H9 (cell line): ENCODE data around the gene NOTUM. TPM values are rescaled to one million over a fixed set of nuclear protein-coding genes. Genes with fewer than 3 reads are reported as not detected.

Experiments
- DNase-seq: peaks from one replicate; pipeline ENCODE4 v3.0.0-alpha.2; 2017
- H2AFZ ChIP-seq: one replicate; pipeline ENCODE4 v1.6.1; 2013; ENCODE audit warnings: mild to moderate bottlenecking, low read length, control low read depth, moderate library complexity
- H2AK5ac ChIP-seq: 2 replicates; pipeline ENCODE4 v1.6.1; 2013; ENCODE audit warnings: low read length, control low read depth, mixed read lengths; ENCODE audit not compliant: insufficient read length
- H2BK120ac ChIP-seq: one replicate; pipeline ENCODE4 v1.6.1; 2013; ENCODE audit warnings: low read depth, mild to moderate bottlenecking, low read length, control low read depth, inconsistent platforms; ENCODE audit not compliant: poor library complexity, severe bottlenecking
- H2BK12ac ChIP-seq: 2 replicates; pipeline ENCODE4 v1.6.1; 2013; ENCODE audit warnings: low read length, control low read depth, mixed read lengths, low read depth; ENCODE audit not compliant: insufficient read length
- H2BK15ac ChIP-seq: 2 replicates; pipeline ENCODE4 v1.6.1; 2013; ENCODE audit warnings: low read depth, low read length, control low read depth
- H2BK20ac ChIP-seq: one replicate; pipeline ENCODE4 v1.6.1; 2013; ENCODE audit warnings: low read depth, mild to moderate bottlenecking, low read length, control low read depth, inconsistent platforms; ENCODE audit not compliant: poor library complexity, severe bottlenecking
- H2BK5ac ChIP-seq: 2 replicates; pipeline ENCODE4 v1.6.1; 2013; ENCODE audit warnings: low read length, control low read depth, mixed read lengths; ENCODE audit not compliant: insufficient read length
- H3K14ac ChIP-seq: 2 replicates; pipeline ENCODE4 v1.6.1; 2013; ENCODE audit warnings: low read length, control low read depth; ENCODE audit not compliant: insufficient read depth
- H3K18ac ChIP-seq: 2 replicates; pipeline ENCODE4 v1.6.1; 2013; ENCODE audit warnings: low read depth, mild to moderate bottlenecking, mixed read lengths, low read length, control low read depth; ENCODE audit not compliant: insufficient read length
- H3K23ac ChIP-seq: 2 replicates; pipeline ENCODE4 v1.6.1; 2013; ENCODE audit warnings: low read length, control low read depth, mixed read lengths, low read depth; ENCODE audit not compliant: insufficient read length
- H3K23me2 ChIP-seq: 2 replicates; pipeline ENCODE4 v1.6.1; 2013; ENCODE audit warnings: low read depth, mild to moderate bottlenecking, mixed read lengths, low read length, control low read depth; ENCODE audit not compliant: insufficient read length, poor library complexity, severe bottlenecking
- H3K27ac ChIP-seq: 2 replicates; pipeline ENCODE4 v1.5.1; 2013; ENCODE audit warnings: low read length, control low read depth, mixed read lengths, low read depth; ENCODE audit not compliant: insufficient read length
- H3K27me3 ChIP-seq: 2 replicates; pipeline ENCODE4 v1.6.1; 2013; ENCODE audit warnings: low read length, control low read depth, inconsistent platforms; ENCODE audit not compliant: insufficient read depth
- H3K4ac ChIP-seq: 2 replicates; pipeline ENCODE4 v1.6.1; 2013; ENCODE audit warnings: low read depth, mild to moderate bottlenecking, control low read depth, inconsistent platforms, low read length, moderate library complexity
- H3K4me1 ChIP-seq: 2 replicates; pipeline ENCODE4 v1.6.1; 2013; ENCODE audit warnings: low read length, control low read depth, inconsistent platforms; ENCODE audit not compliant: insufficient read depth
- H3K4me2 ChIP-seq: 2 replicates; pipeline ENCODE4 v1.6.1; 2013; ENCODE audit warnings: low read length, control low read depth, mixed read lengths; ENCODE audit not compliant: insufficient read length, insufficient read depth
- H3K56ac ChIP-seq: 2 replicates; pipeline ENCODE4 v1.6.1; 2013; ENCODE audit warnings: low read depth, mild to moderate bottlenecking, mixed read lengths, low read length, control low read depth; ENCODE audit not compliant: insufficient read length
- H3K79me1 ChIP-seq: 2 replicates; pipeline ENCODE4 v1.6.1; 2013; ENCODE audit warnings: low read depth, mild to moderate bottlenecking, moderate library complexity, low read length, control low read depth, inconsistent platforms; ENCODE audit not compliant: insufficient read depth, poor library complexity, severe bottlenecking
- H3K79me2 ChIP-seq: 2 replicates; pipeline ENCODE4 v1.6.1; 2013; ENCODE audit warnings: low read length, control low read depth, inconsistent platforms; ENCODE audit not compliant: insufficient read depth
- H3K9ac ChIP-seq: 2 replicates; pipeline ENCODE4 v1.6.1; 2013; ENCODE audit warnings: low read length, control low read depth, mixed read lengths; ENCODE audit not compliant: insufficient read length; ENCODE audit errors: extremely low read depth
- H3K9me3 ChIP-seq: one replicate; pipeline ENCODE4 v1.6.1; 2013; ENCODE audit warnings: low read depth, low read length, inconsistent platforms; ENCODE audit not compliant: control insufficient read depth
- H3T11ph ChIP-seq: one replicate; pipeline ENCODE4 v1.6.1; 2013; ENCODE audit warnings: mild to moderate bottlenecking, low read length, control low read depth, inconsistent platforms
- H4K20me1 ChIP-seq: one replicate; pipeline ENCODE4 v1.6.1; 2013; ENCODE audit not compliant: control insufficient read depth, insufficient read length, insufficient read depth
- H4K5ac ChIP-seq: 2 replicates; pipeline ENCODE4 v1.6.1; 2013; ENCODE audit warnings: low read depth, mild to moderate bottlenecking, mixed read lengths, low read length, control low read depth; ENCODE audit not compliant: insufficient read length
- H4K8ac ChIP-seq: replicated peaks from 2 replicates; pipeline ENCODE4 v1.6.1; 2013; ENCODE audit warnings: low read length, control low read depth, mixed read lengths, low read depth; ENCODE audit not compliant: insufficient read length
- H4K91ac ChIP-seq: 2 replicates; pipeline ENCODE4 v1.6.1; 2013; ENCODE audit warnings: low read depth, mild to moderate bottlenecking, moderate library complexity, mixed read lengths, low read length, control low read depth; ENCODE audit not compliant: insufficient read length
- H3K27ac Mint-ChIP-seq, 3 experiments: 2 replicates in 2 of 3; 3 replicates in 1 of 3; pipeline ENCODE4 v1.8.0; 2020 to 2021; ENCODE audit warnings: mixed read lengths in 3 of 3, mild to moderate bottlenecking in 1 of 3, moderate library complexity in 1 of 3
- H3K27me3 Mint-ChIP-seq: 2 replicates; pipeline ENCODE4 v1.8.0; 2021; ENCODE audit warnings: low read depth, mild to moderate bottlenecking, moderate library complexity, mixed read lengths
- H3K36me3 Mint-ChIP-seq, 3 experiments: 2 replicates in 2 of 3; 3 replicates in 1 of 3; pipeline ENCODE4 v1.8.0; 2020 to 2021; ENCODE audit warnings: low read depth in 3 of 3, mixed read lengths in 3 of 3; ENCODE audit not compliant: insufficient read depth in 1 of 3
- H3K4me1 Mint-ChIP-seq, 2 experiments: 2 replicates each; pipeline ENCODE4 v1.8.0; 2020; ENCODE audit warnings: mixed read lengths in 2 of 2
- H3K4me3 Mint-ChIP-seq, 2 experiments: 2 replicates in 1 of 2; 3 replicates in 1 of 2; pipeline ENCODE4 v1.8.0; 2020 to 2021; ENCODE audit warnings: mild to moderate bottlenecking in 2 of 2, mixed read lengths in 2 of 2, moderate library complexity in 1 of 2
- H3K9me3 Mint-ChIP-seq, 2 experiments: 2 replicates in 1 of 2; 3 replicates in 1 of 2; pipeline ENCODE4 v1.8.0; 2020; ENCODE audit warnings: mild to moderate bottlenecking in 2 of 2, mixed read lengths in 2 of 2, moderate library complexity in 1 of 2
- CTCF ChIP-seq: fragments of 200-600 bp; sonication (generic); conservative IDR thresholded peaks from 3 replicates; pipeline ENCODE4 v1.8.0; 2021; ENCODE audit warnings: antibody characterized with exemption, mild to moderate bottlenecking
- WGBS: extraction: QIAGEN DNeasy Blood & Tissue Kit; methylation state at CpG from one replicate; pipeline ENCODE4 v1.1.7; 2013; ENCODE audit warnings: missing lambda C conversion rate, low lambda C conversion rate, mixed read lengths; ENCODE audit not compliant: insufficient read length; ENCODE audit errors: extremely low coverage; 5-methylcytosine and 5-hydroxymethylcytosine counted together
- total RNA-seq: library from RNA; stranded (reverse); gene quantifications from 2 replicates; pipeline ENCODE4 v1.2.1, GENCODE V29; 2021

The NOTUM gene
- total RNA-seq, 1 experiment from 2014 or later, result 2.1 TPM

- Histone ChIP-seq H3K9me3 (no peaks in the 10 kb centered on the region), H4K20me1 (no peaks in the 10 kb centered on the region), H2BK120ac (no peak overlapping the region), H3T11ph (no peak overlapping the region), H4K91ac (no peak overlapping the region), H3K4me2 (no peak overlapping the region), H3K9ac (no peak overlapping the region), H3K4me1 (no peaks in the 10 kb centered on the region), H2BK5ac (no peak overlapping the region), H3K23me2 (no peaks in the 10 kb centered on the region), H3K56ac (no peak overlapping the region), H4K8ac (no peak overlapping the region), H2BK12ac (no peak overlapping the region), H3K18ac (no peak overlapping the region), H3K4ac (no peak overlapping the region), H2BK15ac (no peak overlapping the region), H3K14ac (no peak overlapping the region), H2AFZ (no peak overlapping the region), H3K79me2 (no peaks in the 10 kb centered on the region), H2BK20ac (no peak overlapping the region), H3K27ac (no peak overlapping the region), H3K23ac (no peak overlapping the region), H3K79me1 (no peaks in the 10 kb centered on the region), H4K5ac (no peak overlapping the region), H3K27me3 (no peaks in the 10 kb centered on the region), H2AK5ac (no peak overlapping the region)
- Mint-ChIP-seq H3K4me1 (0 out of 4 replicates have a peak, but pooled peaks cover 0 to 2% of the 10 kb centered on the region in 2 experiments), H3K27ac (no peak overlapping the region), H3K4me3 (no peak overlapping the region), H3K36me3 (no peaks in the 10 kb centered on the region), H3K27me3 (no peaks in the 10 kb centered on the region; the same call in 1 of the 2 replicates), H3K9me3 (no peaks in the 10 kb centered on the region)
- DNase-seq, result no peak
- no CpG with 5 or more reads among the region's 26 CpGs for WGBS
- no peak for TF ChIP-seq CTCF
These were observed 47.4 kb upstream of the NOTUM start for GRCh38 chr17:82008258-82008940.
